Stimulated activated naive B cell treated with anti-CD40 and anti-IgM and Interleukin-4, amounts not matched to agents 10 μg/mL and 1 μg/mL and 100 μg/mL, for 72 hours (primary cell): ENCODE measurements around the gene TGM2.

Experiments
- ATAC-seq, 2 donors: fragments of 150-1000 bp; cut with Tn5 transposase; replicated peaks; 2 replicates each; pipeline ENCODE4 v1.10.0; 2021; ENCODE audit warnings: moderate library complexity in 1 of 2
- DNase-seq: peaks from one replicate; pipeline ENCODE4 v3.0.0; 2021
- H3K27ac Mint-ChIP-seq: one replicate; pipeline ENCODE4 v1.8.0; 2022; ENCODE audit warnings: mild to moderate bottlenecking, mixed read lengths
- H3K27me3 Mint-ChIP-seq, 2 donors: one replicate each; pipeline ENCODE4 v1.8.0; 2022; ENCODE audit warnings: mixed read lengths in 2 of 2
- H3K36me3 Mint-ChIP-seq, 2 donors: one replicate each; pipeline ENCODE4 v1.8.0; 2022; ENCODE audit warnings: mixed read lengths in 2 of 2, mild to moderate bottlenecking in 1 of 2
- H3K4me1 Mint-ChIP-seq, 2 donors: one replicate each; pipeline ENCODE4 v1.8.0; 2022; ENCODE audit warnings: mixed read lengths in 2 of 2, mild to moderate bottlenecking in 1 of 2
- H3K4me3 Mint-ChIP-seq, 2 donors: one replicate each; pipeline ENCODE4 v1.8.0; 2022; ENCODE audit warnings: mild to moderate bottlenecking in 2 of 2, mixed read lengths in 2 of 2, moderate library complexity in 1 of 2
- H3K9me3 Mint-ChIP-seq, 2 donors: one replicate each; pipeline ENCODE4 v1.8.0; 2022; ENCODE audit warnings: mixed read lengths in 2 of 2, mild to moderate bottlenecking in 1 of 2

The TGM2 gene

GRCh38 chr20:38156888-38157634 is 8.0 kb downstream of the TGM2 start:
- Mint-ChIP-seq H3K4me3 (no peak overlapping the region), H3K4me1 (peaks cover 8 to 15% of the 10 kb centered on the region in 2 donors), H3K36me3 (no peaks in the 10 kb centered on the region), H3K27ac (no peak overlapping the region), H3K9me3 (no peaks in the 10 kb centered on the region), H3K27me3 (peaks cover 0 to 8% of the 10 kb centered on the region in 2 donors)
- DNase-seq (no peak), ATAC-seq (no peak)

- ATAC-seq, result no peak
- Mint-ChIP-seq H3K36me3 (no peaks in the 10 kb centered on the region), H3K9me3 (no peaks in the 10 kb centered on the region), H3K27me3 (peaks cover 0 to 8% of the 10 kb centered on the region in 2 donors), H3K4me1 (peaks cover 11 to 22% of the 10 kb centered on the region in 2 donors), H3K27ac (no peak overlapping the region), H3K4me3 (no peak overlapping the region)
- DNase-seq, result no peak
These were observed 8.8 kb downstream of the TGM2 start for GRCh38 chr20:38156280-38156679.

DNA sequence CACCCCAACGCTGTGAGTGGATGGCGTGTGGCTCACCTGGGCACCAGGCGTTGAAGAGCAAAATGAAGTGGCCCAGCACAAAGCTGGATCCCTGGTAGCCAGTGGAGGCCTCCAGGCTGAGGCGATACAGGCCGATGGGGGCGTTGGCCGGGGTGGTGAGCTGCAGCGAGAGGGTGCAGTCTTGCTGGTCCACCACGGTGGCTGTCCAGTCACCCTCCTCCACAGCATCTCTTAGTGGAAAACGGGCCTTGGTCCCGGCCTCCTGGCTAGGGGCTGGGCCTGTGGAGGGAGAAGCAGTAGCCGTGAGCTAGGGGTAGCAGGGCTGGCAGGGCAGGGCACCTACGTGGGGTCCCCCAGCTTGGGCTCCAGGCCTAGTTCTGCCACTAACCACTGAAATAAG is 9.3 kb downstream of the TGM2 start:
- Mint-ChIP-seq H3K27ac (no peak overlapping the region), H3K36me3 (peaks cover 0 to 2% of the 10 kb centered on the region in 2 donors), H3K4me1 (peaks cover 11 to 24% of the 10 kb centered on the region in 2 donors), H3K9me3 (no peaks in the 10 kb centered on the region), H3K27me3 (peaks cover 0 to 8% of the 10 kb centered on the region in 2 donors), H3K4me3 (no peak overlapping the region)
- DNase-seq (no peak), ATAC-seq (no peak)

DNA sequence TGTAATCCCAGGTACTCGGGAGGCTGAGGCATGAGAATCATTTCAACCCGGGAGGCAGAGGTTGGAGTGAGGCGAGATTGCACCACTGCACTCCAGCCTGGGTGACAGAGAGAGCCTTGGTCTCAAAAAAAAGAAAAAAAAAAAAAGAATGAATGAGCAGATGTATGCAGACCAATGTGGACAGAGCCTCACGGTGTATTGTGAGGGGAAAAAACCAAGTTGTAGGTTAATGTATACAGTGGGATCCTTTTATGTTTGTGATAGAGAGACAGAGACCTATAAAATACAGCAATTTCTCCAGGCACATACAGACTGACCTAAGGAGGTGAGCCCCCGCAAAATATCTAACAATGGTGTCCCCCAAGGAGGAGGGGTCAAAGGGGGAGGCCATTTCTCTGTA is 11.7 kb downstream of the TGM2 start:
- ATAC-seq (no peak), DNase-seq (no peak)
- Mint-ChIP-seq H3K36me3 (peaks cover 3 to 11% of the 10 kb centered on the region in 2 donors), H3K4me3 (no peak overlapping the region), H3K27ac (no peak overlapping the region), H3K4me1 (peaks cover 11 to 30% of the 10 kb centered on the region in 2 donors), H3K27me3 (peaks cover 7 to 13% of the 10 kb centered on the region in 2 donors), H3K9me3 (peaks cover 0 to 2% of the 10 kb centered on the region in 2 donors)

GRCh38 chr20:38152621-38153221 is 12.3 kb downstream of the TGM2 start:
- Mint-ChIP-seq H3K4me1 (peaks cover 11 to 30% of the 10 kb centered on the region in 2 donors), H3K27me3 (peaks cover 7 to 18% of the 10 kb centered on the region in 2 donors), H3K9me3 (peaks cover 0 to 2% of the 10 kb centered on the region in 2 donors), H3K4me3 (peak overlapping the region; percentile 52 to 72), H3K36me3 (peaks cover 3 to 11% of the 10 kb centered on the region in 2 donors), H3K27ac (peak overlapping the region; percentile 57)
- ATAC-seq (peak; percentile 58 to 60), DNase-seq (peak; percentile 10)

DNA sequence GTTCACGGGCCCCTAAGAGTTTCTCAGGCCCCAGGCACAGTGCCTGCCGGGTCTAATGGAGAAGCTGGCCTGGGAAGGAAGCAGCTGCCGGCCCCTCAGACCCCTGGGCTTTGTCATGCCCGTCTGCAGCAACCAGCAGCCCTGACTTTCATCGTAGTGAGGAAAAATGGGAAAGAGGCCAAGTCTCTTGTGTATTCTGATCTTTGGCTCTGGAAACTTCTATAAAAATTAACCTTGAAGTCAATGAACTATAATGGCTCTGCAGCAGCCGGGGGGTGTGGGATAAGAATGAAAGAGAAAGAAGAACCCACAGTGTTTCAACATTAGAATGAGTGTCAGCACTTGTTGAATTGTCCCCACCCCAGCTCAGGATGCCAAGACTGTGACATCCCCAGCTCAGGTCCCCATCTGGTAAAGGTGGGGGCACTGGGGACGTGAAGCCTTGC is 12.9 kb downstream of the TGM2 start:
- peaks cover 3 to 11% of the 10 kb centered on the region in 2 donors for H3K36me3 Mint-ChIP-seq
- DNase-seq, result no peak
- peak; percentile 71 to 81 for ATAC-seq
- H3K4me3 Mint-ChIP-seq, result peak overlapping the region; percentile 52 to 72
- peak overlapping the region; percentile 57 for H3K27ac Mint-ChIP-seq
- peaks cover 11 to 30% of the 10 kb centered on the region in 2 donors for H3K4me1 Mint-ChIP-seq
- peaks cover 9 to 23% of the 10 kb centered on the region in 2 donors for H3K27me3 Mint-ChIP-seq
- peaks cover 0 to 2% of the 10 kb centered on the region in 2 donors for H3K9me3 Mint-ChIP-seq

DNA sequence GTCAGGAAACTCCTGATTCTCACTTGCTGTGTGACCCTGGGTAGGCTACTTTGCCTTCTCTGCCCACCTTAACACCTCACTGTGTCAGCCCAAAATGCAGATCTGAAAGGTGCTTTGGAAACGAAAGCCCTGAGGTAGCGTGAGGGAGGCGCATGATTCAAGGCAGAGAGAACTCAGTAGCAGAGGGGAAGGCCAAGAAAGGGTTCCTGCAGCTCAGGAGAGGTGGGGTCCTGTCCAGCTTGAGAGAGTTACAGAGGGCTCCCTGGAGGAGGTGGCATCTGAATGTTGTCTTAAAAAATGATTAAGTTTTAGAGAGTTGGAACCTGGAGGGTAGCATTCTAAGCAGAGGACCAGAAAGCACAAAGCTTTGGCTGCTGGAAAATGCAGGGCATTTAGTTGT is 13.6 kb downstream of the TGM2 start:
- Mint-ChIP-seq H3K9me3 (peaks cover 0 to 2% of the 10 kb centered on the region in 2 donors), H3K36me3 (peaks cover 3 to 11% of the 10 kb centered on the region in 2 donors), H3K27ac (no peak overlapping the region), H3K4me3 (no peak overlapping the region), H3K4me1 (peaks cover 11 to 30% of the 10 kb centered on the region in 2 donors), H3K27me3 (peaks cover 16 to 25% of the 10 kb centered on the region in 2 donors)
- no peak for ATAC-seq
- DNase-seq, result no peak

DNA sequence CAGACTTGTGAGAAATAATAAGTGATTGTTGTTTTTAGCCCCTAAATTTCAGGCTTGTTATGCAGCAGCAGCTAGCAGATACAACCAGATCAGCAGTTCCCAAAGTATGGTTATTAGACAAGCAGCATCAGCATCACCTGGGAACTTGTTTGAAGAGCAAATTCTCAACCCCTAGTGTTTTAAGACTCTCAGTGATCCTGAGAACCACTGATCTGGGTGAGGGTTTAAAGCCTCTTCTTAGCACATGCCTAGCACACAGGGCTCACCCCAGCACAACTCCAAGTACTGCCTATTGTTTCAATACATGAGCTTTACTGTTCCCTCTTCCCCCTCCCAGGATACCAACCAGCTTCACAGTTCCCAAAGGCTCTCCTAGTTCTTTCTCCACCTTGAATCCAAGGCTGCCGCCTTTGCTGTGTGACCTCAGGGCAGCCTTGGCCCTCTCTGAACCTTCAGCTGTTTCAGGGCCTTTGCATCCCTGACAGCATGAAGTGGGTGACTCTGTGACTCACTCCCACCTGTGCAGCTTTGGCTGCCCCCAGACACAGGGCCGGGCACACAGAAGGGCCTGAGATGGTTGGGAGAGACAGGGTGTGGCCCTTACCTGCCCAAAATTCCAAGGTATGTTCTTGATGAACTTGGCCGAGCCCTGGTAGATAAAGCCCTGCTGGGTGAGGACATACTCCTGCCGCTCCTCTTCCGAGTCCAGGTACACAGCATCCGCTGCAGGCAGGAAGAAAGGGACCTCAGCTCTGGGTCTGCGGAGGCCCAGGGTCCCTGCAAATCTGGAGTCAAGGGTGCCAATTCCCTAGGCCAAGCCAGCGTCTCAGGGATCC is 14.5 kb downstream of the TGM2 start:
- Mint-ChIP-seq H3K27me3 (peaks cover 16 to 25% of the 10 kb centered on the region in 2 donors), H3K9me3 (peaks cover 0 to 2% of the 10 kb centered on the region in 2 donors), H3K36me3 (peaks cover 3 to 11% of the 10 kb centered on the region in 2 donors), H3K27ac (no peak overlapping the region), H3K4me1 (peaks cover 11 to 30% of the 10 kb centered on the region in 2 donors), H3K4me3 (no peak overlapping the region)
- no peak for ATAC-seq
- no peak for DNase-seq

GRCh38 chr20:38148328-38149102 is 16.6 kb downstream of the TGM2 start:
- Mint-ChIP-seq H3K4me1 (peaks cover 11 to 26% of the 10 kb centered on the region in 2 donors), H3K4me3 (no peak overlapping the region), H3K27me3 (peaks cover 16 to 25% of the 10 kb centered on the region in 2 donors), H3K9me3 (peaks cover 0 to 2% of the 10 kb centered on the region in 2 donors), H3K27ac (no peak overlapping the region), H3K36me3 (peaks cover 3 to 11% of the 10 kb centered on the region in 2 donors)
- DNase-seq (no peak), ATAC-seq (no peak)

DNA sequence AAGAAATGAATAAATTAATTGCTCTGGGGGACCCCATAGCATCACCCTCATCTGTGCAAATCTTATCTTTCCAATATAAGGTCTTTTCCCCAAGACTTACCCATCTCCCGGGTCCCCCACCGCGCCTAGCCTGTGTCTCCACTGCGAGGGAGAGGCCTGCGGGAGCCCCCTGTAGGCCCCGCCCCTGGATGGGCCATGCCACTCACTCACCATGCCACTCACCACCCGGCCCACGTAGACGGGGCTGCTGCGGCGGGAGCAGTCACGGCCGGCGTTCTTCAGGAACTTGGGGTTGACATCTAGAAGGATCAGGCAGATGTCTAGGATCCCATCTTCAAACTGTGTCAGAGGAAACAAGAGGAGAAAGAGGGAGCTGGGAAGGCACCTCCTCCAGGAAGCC is 17.3 kb downstream of the TGM2 start:
- Mint-ChIP-seq H3K4me3 (no peak overlapping the region), H3K27me3 (peaks cover 16 to 24% of the 10 kb centered on the region in 2 donors), H3K4me1 (peaks cover 10 to 22% of the 10 kb centered on the region in 2 donors), H3K9me3 (peaks cover 0 to 2% of the 10 kb centered on the region in 2 donors), H3K27ac (no peak overlapping the region), H3K36me3 (peaks cover 3 to 11% of the 10 kb centered on the region in 2 donors)
- ATAC-seq (no peak), DNase-seq (no peak)

- no peak for ATAC-seq
- H3K9me3 Mint-ChIP-seq, result peaks cover 0 to 2% of the 10 kb centered on the region in 2 donors
- no peak for DNase-seq
- peak overlapping the region; percentile 86 for H3K27ac Mint-ChIP-seq
- H3K4me1 Mint-ChIP-seq, result peaks cover 4 to 16% of the 10 kb centered on the region in 2 donors
- no peak overlapping the region for H3K4me3 Mint-ChIP-seq
- H3K27me3 Mint-ChIP-seq, result peaks cover 16 to 18% of the 10 kb centered on the region in 2 donors
- H3K36me3 Mint-ChIP-seq, result peaks cover 3 to 11% of the 10 kb centered on the region in 2 donors
These were observed 17.9 kb downstream of the TGM2 start for GRCh38 chr20:38147163-38147562.

- Mint-ChIP-seq H3K9me3 (peaks cover 0 to 2% of the 10 kb centered on the region in 2 donors), H3K36me3 (peaks cover 3 to 11% of the 10 kb centered on the region in 2 donors), H3K4me3 (no peak overlapping the region), H3K27ac (no peak overlapping the region), H3K4me1 (peaks cover 2 to 11% of the 10 kb centered on the region in 2 donors), H3K27me3 (peaks cover 16 to 19% of the 10 kb centered on the region in 2 donors)
- ATAC-seq, result no peak
- no peak for DNase-seq
These were observed 18.4 kb downstream of the TGM2 start for GRCh38 chr20:38146628-38147027.

- H3K27me3 Mint-ChIP-seq, result peaks cover 16 to 24% of the 10 kb centered on the region in 2 donors
- DNase-seq (no peak), ATAC-seq (no peak)
- peaks cover 3 to 11% of the 10 kb centered on the region in 2 donors for H3K36me3 Mint-ChIP-seq
- H3K9me3 Mint-ChIP-seq, result peaks cover 0 to 2% of the 10 kb centered on the region in 2 donors
- no peak overlapping the region for H3K4me3 Mint-ChIP-seq
- peaks cover 0 to 6% of the 10 kb centered on the region in 2 donors for H3K4me1 Mint-ChIP-seq
- no peak overlapping the region for H3K27ac Mint-ChIP-seq
These were observed 18.9 kb downstream of the TGM2 start for GRCh38 chr20:38146156-38146555.
